ENCODE data around the gene GARIN5A.

The GARIN5A gene

DNA sequence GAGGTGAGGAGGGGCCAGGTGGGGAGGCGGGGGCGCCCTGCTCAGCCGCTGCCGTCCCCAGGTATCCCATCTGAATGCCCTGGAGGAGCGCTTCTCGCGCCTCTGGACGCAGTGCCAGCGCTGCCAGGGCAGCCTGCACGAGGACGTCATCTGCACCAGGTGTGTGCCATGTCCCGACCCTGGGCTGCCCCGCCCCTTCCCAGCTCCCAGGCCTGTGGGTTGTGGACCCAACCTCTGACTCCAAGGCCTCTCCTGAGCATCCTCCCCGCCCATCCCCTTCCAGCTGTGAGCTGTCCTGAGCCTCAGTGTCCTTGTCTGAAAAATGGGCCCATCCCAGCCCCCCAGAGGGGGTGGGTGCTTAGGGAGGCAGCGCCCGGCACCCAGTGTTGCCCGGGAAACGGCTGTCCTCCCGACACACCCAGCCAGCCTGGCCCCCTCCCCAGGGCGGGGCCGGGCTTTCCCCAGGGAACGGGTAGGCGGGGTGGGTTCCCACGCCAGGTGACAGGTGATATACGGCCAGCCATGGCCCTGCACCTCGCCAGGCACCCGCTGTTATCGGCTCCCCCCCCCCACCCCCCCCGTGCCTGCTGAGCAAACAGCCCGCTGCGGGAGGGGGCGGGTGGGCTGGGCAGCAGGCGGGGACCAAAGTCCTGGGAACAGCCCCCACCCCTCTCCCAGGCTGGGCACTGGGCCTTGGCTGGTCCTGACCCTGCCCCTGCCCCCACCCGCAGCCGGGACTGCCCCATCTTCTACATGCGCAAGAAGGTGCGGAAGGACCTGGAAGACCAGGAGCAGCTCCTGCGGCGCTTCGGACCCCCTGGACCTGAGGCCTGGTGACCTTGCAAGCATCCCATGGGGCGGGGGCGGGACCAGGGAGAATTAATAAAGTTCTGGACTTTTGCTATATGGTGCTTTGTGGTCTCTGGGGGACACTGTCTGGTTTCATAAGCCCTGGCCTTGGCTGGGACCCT lies 59.3 kb downstream of the GARIN5A start:
- in situ Hi-C loops (cut with MboI; ENCODE audit: low pct_unique_long_range_greater_than_20kb, low sequenced_read_pairs, unreplicated experiment): no loop called here
- DNase-seq (ENCODE audit: low spot score): no peak
- TF ChIP-seq, protein P1, sequence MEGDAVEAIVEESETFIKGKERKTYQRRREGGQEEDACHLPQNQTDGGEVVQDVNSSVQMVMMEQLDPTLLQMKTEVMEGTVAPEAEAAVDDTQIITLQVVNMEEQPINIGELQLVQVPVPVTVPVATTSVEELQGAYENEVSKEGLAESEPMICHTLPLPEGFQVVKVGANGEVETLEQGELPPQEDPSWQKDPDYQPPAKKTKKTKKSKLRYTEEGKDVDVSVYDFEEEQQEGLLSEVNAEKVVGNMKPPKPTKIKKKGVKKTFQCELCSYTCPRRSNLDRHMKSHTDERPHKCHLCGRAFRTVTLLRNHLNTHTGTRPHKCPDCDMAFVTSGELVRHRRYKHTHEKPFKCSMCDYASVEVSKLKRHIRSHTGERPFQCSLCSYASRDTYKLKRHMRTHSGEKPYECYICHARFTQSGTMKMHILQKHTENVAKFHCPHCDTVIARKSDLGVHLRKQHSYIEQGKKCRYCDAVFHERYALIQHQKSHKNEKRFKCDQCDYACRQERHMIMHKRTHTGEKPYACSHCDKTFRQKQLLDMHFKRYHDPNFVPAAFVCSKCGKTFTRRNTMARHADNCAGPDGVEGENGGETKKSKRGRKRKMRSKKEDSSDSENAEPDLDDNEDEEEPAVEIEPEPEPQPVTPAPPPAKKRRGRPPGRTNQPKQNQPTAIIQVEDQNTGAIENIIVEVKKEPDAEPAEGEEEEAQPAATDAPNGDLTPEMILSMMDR (IDR thresholded peaks at IDR 0.05; ENCODE audit: extremely low read depth, insufficient read depth, missing control alignments): no peak

Data from GM13977 (cell line).